SK-N-SH treated with all-trans-retinoic acid at 6 μM for 48 hours (cell line): ENCODE data around the gene ZSWIM6.

ENCODE experiments used
- CSDC2 ChIP-seq: fragments of 250-450 bp; sonication (Bioruptor Pico); IDR thresholded peaks from 2 replicates; pipeline ENCODE4 v1.5.0; 2020; ENCODE audit warnings: mild to moderate bottlenecking, moderate library complexity
- CSRNP3 ChIP-seq: fragments of 250-450 bp; sonication (Bioruptor Pico); IDR thresholded peaks from 2 replicates; pipeline ENCODE4 v1.5.1; 2021; ENCODE audit warnings: mild to moderate bottlenecking, moderate library complexity
- GLIS3 ChIP-seq: fragments of 250-450 bp; sonication (Bioruptor Pico); IDR thresholded peaks from 2 replicates; pipeline ENCODE4 v1.5.0; 2020; ENCODE audit warnings: mild to moderate bottlenecking, moderate library complexity
- POU6F1 ChIP-seq: fragments of 250-450 bp; sonication (Bioruptor Pico); IDR thresholded peaks from 2 replicates; pipeline ENCODE4 v1.8.0; 2021; ENCODE audit warnings: low read depth, mild to moderate bottlenecking, moderate library complexity, borderline replicate concordance
- PPARA ChIP-seq: fragments of 250-450 bp; sonication (Bioruptor Pico); IDR thresholded peaks from 2 replicates; pipeline ENCODE4 v1.5.0; 2020; ENCODE audit warnings: mild to moderate bottlenecking, borderline replicate concordance
- RARB ChIP-seq: fragments of 250-450 bp; sonication (Bioruptor Pico); IDR thresholded peaks from 2 replicates; pipeline ENCODE4 v1.8.0; 2021; ENCODE audit warnings: mild to moderate bottlenecking, moderate library complexity
- ZFP3 ChIP-seq: fragments of 250-450 bp; sonication (Bioruptor Pico); IDR thresholded peaks from 2 replicates; pipeline ENCODE4 v1.5.0; 2020; ENCODE audit warnings: mild to moderate bottlenecking, moderate library complexity
- ZNF8 ChIP-seq: fragments of 450-650 bp; formaldehyde crosslinking; IDR thresholded peaks from 2 replicates; pipeline ENCODE4 v1.5.0; 2020; ENCODE audit warnings: mild to moderate bottlenecking, moderate library complexity
- TF ChIP-seq, protein P1 (sequence below): fragments of 250-450 bp; sonication (Bioruptor Pico); IDR thresholded peaks from 2 replicates; pipeline ENCODE4 v1.8.0; 2020; ENCODE audit warnings: mild to moderate bottlenecking, moderate library complexity, borderline replicate concordance
- TF ChIP-seq, protein P2 (sequence below): fragments of 250-450 bp; sonication (Bioruptor Pico); IDR thresholded peaks from 2 replicates; pipeline ENCODE4 v1.5.1; 2020; ENCODE audit warnings: low read depth, mild to moderate bottlenecking, moderate library complexity

DNA sequence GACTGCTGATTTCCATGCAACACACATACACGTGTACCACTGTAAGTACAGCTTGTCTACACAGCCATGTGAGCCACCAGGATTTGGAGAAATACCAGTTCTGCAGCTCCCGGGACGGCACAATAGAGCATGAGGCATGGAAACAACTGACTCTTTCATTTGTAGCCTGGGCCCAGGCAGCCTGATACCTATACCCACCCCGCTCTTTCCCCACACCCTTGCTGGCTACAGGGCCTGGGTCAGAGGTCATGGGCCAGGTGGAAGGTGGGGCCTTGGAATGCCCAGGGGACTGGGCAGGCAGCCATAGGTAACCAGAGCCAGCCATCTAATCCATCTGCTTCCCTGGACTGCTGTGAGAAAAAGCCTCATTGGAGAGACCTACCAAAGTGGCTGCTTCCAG, 39.0 kb upstream of the ZSWIM6 start:
- TF ChIP-seq, protein P1, sequence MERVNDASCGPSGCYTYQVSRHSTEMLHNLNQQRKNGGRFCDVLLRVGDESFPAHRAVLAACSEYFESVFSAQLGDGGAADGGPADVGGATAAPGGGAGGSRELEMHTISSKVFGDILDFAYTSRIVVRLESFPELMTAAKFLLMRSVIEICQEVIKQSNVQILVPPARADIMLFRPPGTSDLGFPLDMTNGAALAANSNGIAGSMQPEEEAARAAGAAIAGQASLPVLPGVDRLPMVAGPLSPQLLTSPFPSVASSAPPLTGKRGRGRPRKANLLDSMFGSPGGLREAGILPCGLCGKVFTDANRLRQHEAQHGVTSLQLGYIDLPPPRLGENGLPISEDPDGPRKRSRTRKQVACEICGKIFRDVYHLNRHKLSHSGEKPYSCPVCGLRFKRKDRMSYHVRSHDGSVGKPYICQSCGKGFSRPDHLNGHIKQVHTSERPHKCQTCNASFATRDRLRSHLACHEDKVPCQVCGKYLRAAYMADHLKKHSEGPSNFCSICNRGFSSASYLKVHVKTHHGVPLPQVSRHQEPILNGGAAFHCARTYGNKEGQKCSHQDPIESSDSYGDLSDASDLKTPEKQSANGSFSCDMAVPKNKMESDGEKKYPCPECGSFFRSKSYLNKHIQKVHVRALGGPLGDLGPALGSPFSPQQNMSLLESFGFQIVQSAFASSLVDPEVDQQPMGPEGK (CRISPR knock-in tag) = no peak
- TF ChIP-seq CSDC2 (CRISPR knock-in tag) (no peak), GLIS3 (CRISPR knock-in tag) (no peak), ZFP3 (CRISPR knock-in tag) (no peak), CSRNP3 (CRISPR knock-in tag) (no peak), ZNF8 (no peak), POU6F1 (CRISPR knock-in tag) (no peak), RARB (CRISPR knock-in tag) (no peak), PPARA (no peak)
- TF ChIP-seq, protein P2, sequence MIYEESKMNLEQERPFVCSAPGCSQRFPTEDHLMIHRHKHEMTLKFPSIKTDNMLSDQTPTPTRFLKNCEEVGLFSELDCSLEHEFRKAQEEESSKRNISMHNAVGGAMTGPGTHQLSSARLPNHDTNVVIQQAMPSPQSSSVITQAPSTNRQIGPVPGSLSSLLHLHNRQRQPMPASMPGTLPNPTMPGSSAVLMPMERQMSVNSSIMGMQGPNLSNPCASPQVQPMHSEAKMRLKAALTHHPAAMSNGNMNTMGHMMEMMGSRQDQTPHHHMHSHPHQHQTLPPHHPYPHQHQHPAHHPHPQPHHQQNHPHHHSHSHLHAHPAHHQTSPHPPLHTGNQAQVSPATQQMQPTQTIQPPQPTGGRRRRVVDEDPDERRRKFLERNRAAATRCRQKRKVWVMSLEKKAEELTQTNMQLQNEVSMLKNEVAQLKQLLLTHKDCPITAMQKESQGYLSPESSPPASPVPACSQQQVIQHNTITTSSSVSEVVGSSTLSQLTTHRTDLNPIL (CRISPR knock-in tag) = no peak
